Hematopoietic multipotent progenitor cell treated with erythropoietin and hydrocortisone succinate and interleukin-3 and kit ligand, for 17 days (in vitro differentiated cells): Measurements from ENCODE around the gene MUCL1.

Source experiments
- DNase-seq: peaks from one replicate; pipeline ENCODE4 v3.0.0-alpha.2; 2015; ENCODE audit warnings: low spot score

The MUCL1 gene

DNA sequence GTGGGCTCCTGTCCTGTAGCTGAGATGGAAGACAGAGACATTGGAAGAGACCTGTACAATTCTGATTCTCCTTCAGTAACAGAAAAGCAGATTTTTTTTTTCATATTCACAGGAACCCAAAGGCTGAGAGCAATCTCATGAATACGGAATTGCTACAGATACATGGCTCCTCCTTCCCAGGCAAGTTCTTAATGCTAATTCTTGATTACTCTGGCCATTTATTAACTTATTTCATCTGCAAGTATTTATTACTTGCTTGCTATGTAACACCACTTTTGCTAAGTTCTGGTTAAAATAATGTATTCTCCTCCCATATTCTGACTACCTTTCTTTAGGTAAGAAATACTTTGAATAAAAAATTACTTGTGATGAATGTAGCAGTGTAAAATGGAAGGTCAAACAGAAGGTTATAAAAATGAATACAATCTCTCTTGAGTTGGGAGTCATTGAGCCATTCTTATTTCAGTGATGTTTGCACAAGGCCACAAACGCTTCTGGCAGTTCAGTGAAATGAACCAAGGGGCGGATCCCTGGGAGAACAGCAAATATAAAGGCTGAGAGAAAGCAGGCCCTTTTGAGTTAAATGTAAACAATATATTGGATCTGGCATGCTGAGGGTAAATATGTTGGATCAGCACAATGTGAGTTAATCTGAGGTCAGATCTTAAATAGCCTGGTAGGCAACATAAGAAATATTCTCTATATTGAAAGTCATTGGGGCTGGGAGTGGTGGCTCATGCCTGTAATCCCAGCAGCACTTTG lies 37.6 kb downstream of the MUCL1 start:
- no peak for DNase-seq
